GM18907 (cell line): Measurements from ENCODE around the gene ARHGAP32.
"Not testable (repeated sequence)": the region's sequence is repeated elsewhere in the genome, so short reads cannot be mapped to it uniquely, and the experiment has no call there.

Experiments used
- ATAC-seq: cut with Tn5 transposase; IDR thresholded peaks from one replicate; pipeline ENCODE4 v1.9.1; 2021; ENCODE audit warnings: mild to moderate bottlenecking, moderate library complexity; ENCODE audit not compliant: unreplicated experiment

ARHGAP32 gene

GRCh38 chr11:129041611-129042018 lies 150.5 kb downstream of the ARHGAP32 start:
- no peak for ATAC-seq

DNA sequence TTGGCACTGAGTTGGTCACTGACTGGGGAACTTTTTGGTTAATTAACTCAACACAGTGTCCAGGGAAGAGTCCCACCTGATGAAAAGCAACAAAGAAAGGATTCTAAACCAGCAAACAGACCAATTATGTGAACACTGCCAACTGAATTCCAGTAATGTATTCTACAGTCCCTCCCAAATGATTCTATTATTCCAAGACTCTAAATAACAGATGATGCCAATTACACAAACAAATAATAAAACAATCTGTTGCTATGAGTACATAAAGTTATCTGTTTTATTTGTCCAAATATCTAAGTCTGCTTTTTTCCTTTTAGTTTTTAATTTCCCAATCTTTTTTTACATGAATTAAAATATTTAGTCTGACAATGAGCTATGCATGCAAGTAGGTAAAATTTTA lies 151.2 kb downstream of the ARHGAP32 start:
- ATAC-seq, result no peak

DNA sequence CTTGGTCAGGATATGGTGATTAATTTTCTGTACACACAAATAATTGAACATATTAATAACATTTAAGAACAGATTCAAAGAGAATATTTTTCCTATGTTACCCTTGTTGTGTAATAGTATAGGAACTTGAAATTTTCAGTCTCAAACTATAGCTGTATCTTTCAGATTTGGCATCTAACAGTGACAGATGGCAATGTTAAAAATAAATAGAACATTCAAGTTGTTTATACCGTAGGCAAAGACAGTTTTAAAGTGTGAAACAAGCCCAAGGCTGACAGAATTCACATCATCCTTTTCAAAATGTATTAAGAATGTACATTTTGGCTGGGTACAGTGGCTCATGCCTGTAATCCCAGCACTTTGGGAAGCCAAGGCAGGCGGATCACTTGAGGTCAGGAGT lies 156.9 kb downstream of the ARHGAP32 start:
- ATAC-seq, result no peak

DNA sequence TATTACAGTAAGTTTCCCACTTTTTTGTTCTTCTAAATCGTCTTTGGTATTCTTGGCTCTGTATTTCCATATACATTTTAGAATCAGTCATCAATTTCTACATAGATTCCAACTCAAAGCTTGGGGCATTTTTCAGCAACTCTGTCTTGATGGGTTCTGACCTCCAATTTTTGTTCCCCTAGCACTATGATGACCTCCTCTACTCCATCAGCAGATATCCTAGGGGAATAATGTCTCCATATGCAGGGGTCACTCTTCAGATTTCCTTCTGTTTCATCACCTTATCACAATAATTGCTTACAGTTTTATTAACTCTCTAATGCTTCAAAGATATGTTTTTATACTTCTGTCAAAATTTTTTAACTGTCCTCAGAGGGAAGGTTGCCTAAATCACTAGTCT lies 158.1 kb downstream of the ARHGAP32 start:
- no peak for ATAC-seq

- no peak for ATAC-seq
Observed at GRCh38 chr11:129023968-129024676, 168.0 kb downstream of the ARHGAP32 start.

GRCh38 chr11:129021295-129021694 lies 170.8 kb downstream of the ARHGAP32 start:
- ATAC-seq, result no peak

- ATAC-seq, result no peak
Observed at GRCh38 chr11:129018991-129019390, 173.1 kb downstream of the ARHGAP32 start.

DNA sequence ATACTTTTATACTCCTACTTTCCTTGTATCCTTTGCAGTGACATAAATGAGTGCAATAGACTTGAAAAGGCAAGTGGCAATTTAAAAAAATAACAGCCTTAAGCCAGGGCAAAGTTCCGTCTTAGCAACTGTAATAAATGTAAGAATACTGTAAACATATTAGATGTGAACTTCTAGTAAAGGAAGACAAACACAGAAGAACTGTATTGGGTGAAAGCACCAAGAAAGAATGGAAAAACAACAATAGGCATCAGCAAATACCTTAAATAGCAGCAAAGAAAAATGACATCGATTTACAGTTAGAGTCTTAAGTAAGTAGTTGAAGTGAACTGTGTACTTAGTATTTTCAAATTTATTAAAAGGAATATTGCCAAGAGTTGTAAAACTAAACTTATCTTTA lies 174.0 kb downstream of the ARHGAP32 start:
- ATAC-seq, result no peak

- ATAC-seq, result no peak
Observed at GRCh38 chr11:129013737-129014475, 178.2 kb downstream of the ARHGAP32 start.

- no peak for ATAC-seq
Observed at GRCh38 chr11:129012880-129013279, 179.2 kb downstream of the ARHGAP32 start.

DNA sequence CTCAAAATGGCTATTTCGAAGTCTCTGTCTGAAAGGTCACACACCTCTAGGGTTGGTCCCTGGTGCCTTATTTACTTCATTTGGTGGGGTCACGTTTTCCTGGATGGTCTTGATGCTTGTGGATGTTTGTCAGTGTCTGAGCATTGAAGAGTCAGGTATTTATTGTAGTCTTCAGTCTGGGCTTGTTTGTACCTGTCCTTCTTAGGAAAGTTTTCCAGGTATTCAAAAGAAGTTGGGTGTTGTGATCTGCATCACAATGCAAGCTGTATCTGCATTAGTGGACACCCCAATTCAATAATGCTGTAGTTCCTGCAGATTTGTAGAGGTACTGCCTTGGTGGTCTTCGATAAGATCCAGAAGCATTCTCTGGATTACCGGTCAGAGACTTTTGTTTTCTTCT lies 186.0 kb downstream of the ARHGAP32 start:
- ATAC-seq, result no peak

- ATAC-seq, result not testable (repeated sequence)
Observed at GRCh38 chr11:128999165-128999564, 193.0 kb downstream of the ARHGAP32 start.

DNA sequence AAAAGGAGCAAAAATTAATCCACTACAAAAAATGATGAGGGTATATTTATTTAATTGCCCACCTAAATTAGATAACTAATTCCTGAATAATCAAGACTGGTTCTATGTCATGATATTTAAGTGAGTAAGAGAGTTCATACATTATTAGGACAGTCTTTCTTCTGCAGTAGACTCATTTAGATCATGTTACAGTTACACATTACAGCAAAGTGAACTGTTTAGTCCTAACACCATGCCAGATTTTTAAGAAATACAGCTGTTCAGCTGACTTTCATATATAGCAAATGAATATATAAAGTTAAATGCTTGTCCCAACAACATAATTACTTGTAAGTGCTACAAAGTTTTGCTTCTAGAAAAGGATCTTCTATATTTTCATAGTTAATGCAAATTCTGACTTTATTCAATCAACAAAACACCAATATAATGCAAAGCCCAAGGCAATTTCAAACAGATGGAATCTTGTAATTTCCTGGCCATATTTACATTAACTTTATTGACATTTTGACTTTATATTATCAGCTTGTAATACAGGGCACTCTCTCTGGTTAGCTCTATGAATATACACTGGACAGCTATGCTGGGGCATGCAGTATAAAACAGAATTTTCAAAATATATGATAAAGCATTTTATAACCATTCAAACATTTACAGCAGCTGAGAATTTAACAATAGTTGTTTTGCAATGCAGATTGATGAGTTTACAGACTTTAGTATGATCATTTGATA lies 203.7 kb downstream of the ARHGAP32 start:
- no peak for ATAC-seq

DNA sequence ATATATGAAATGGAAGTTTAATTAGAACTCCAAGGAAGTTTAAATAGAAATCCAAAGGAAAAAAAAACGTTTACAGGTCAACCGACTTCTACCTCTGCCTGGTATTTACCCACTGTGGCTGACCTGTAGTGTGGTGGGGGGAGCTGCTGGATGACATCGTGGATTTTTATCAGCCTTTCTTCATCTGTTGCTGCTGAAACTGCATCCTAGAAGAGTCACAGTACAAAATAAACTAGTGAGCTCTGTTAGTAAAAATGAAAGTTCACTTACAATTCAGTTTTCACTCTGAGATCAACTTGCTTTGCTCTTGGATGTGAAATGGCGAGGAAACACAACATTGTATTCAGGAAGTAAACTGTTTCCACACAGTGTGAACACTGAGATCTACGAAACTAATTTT lies 206.2 kb downstream of the ARHGAP32 start:
- no peak for ATAC-seq

GRCh38 chr11:128983023-128983422 lies 209.1 kb downstream of the ARHGAP32 start:
- no peak for ATAC-seq

GRCh38 chr11:128981254-128981653 lies 210.9 kb downstream of the ARHGAP32 start:
- ATAC-seq, result no peak

DNA sequence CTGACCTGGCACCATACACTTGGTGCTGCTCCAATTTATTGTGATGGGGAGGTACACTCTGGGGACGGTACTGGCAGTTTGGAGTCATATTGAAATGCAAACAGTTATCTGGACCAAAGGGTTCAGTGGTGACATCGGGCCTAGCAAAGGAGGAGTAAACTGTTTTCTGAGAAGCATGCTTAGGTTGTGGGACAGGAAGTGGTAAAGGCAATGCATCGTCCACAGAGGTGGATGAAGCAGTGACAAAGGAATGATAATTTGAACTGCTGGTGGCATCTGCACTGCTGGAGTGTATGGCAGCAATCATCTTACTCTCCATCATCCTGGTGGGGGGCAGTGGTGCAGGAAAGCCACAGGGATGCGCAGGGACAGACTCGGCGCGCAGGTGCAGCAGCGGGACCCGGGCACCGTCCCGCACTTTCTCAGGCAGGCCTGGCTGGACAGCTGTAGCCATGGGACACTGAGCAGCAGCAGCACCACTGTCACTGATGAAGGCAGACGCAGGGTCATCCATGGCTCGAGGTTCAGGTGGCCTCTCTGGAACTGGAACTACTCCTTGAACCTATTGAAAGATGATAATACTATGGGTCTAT lies 221.4 kb downstream of the ARHGAP32 start:
- no peak for ATAC-seq

- no peak for ATAC-seq
Observed at GRCh38 chr11:128968916-128969315, 223.2 kb downstream of the ARHGAP32 start.

GRCh38 chr11:128967578-128967977 lies 224.5 kb downstream of the ARHGAP32 start:
- ATAC-seq, result no peak

- peak; percentile 97 for ATAC-seq
Observed at GRCh38 chr11:128965485-128965884, 226.6 kb downstream of the ARHGAP32 start.

GRCh38 chr11:128964463-128964930 lies 227.6 kb downstream of the ARHGAP32 start:
- ATAC-seq, result no peak
